NCI-H345 treated with DMSO at 0.1 percent for 48 hours (cell line): ENCODE data around the gene TMEM37.
A peak's percentile ranks its signal among the peaks of the same experiment; 100 is the strongest.

Experiments used
- DNase-seq: peaks from one replicate; lab custom pipeline; 2025; ENCODE audit not compliant: unreplicated experiment; lab: John Stamatoyannopoulos, UW

TMEM37 gene

GRCh38 chr2:119476301-119477112 lies 44.9 kb downstream of the TMEM37 start:
- DNase-seq = peak; percentile 49

DNA sequence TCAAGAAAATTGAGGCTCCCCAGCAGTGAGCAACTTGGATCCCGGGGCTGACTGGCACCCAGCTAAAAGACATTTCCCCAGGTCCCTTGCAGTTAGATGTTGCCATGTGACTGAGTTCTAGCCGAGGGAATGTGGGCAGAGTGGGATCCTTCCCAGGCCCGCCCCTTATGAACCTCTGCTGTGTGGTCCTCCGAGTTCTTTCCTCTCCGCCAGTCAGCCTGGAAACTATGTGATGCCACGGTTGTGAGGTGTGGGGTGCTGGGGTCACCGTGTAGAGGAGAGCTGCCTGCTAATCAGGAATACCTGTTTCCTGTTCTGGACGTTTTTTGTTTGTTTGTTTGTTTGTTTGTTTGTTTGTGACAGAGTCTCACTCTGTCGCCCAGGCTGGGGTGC lies 45.5 kb downstream of the TMEM37 start:
- DNase-seq = no peak

DNA sequence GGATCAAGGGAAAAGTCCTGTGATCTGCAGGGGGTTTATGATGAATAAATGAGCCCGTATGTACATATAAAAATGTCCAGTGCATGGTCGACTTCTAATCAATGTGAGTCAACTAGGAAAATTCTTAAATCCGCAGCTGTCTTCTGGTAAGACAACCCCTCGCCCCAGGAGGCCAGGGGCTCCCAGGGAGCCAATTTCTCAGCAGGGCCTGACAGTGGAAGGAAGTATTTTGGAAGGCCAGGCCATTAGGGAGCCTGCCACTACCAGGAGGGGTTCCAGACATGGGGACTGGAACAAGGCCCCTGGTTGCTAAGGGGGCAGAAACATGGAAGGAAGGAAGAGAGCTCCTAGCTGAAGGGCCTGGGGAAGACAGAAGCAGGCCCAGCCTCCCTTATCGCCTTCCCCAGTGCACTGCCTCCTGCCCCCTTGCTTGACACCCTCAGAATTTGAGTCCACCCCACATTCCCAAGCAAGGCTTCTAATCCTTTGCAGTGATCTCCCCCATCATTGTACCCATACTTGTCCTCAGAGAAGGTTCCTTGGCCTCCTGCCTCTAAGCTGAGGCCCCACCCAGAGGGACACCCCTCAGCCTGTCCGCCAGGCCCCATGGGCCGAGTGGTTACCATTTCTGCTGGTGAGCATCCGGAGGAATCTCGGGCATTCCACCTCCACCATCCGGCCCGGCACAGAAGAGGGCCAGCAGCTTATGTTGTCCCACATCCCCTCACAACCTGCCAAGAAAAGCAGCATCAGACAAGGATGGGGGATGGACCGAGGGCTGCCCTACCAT lies 46.7 kb downstream of the TMEM37 start:
- DNase-seq = no peak

DNA sequence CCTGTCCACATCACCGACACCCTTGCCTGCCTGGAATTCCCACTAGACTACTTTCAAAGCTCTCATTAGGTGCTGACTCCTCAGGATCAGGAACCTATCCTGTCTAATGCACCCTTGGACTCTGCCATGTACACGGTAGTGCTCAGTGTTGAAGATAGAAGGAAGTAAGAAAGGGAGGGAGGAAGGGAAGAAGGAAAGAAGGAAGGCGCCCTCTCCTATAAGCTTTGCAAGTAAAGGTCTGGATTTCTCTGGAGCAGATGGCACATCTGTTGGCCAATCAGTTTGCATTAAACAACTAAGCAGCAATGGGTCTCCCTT lies 47.3 kb downstream of the TMEM37 start:
- DNase-seq = no peak

GRCh38 chr2:119480184-119480583 lies 48.5 kb downstream of the TMEM37 start:
- DNase-seq = no peak

- DNase-seq = no peak
Observed at GRCh38 chr2:119480718-119481142, 49.1 kb downstream of the TMEM37 start.

- no peak for DNase-seq
Observed at GRCh38 chr2:119481501-119482455, 50.1 kb downstream of the TMEM37 start.

GRCh38 chr2:119482481-119483394 lies 51.1 kb downstream of the TMEM37 start:
- DNase-seq = no peak

GRCh38 chr2:119483395-119483753 lies 51.7 kb downstream of the TMEM37 start:
- DNase-seq = no peak

- DNase-seq = no peak
Observed at GRCh38 chr2:119483896-119484718, 52.5 kb downstream of the TMEM37 start.

DNA sequence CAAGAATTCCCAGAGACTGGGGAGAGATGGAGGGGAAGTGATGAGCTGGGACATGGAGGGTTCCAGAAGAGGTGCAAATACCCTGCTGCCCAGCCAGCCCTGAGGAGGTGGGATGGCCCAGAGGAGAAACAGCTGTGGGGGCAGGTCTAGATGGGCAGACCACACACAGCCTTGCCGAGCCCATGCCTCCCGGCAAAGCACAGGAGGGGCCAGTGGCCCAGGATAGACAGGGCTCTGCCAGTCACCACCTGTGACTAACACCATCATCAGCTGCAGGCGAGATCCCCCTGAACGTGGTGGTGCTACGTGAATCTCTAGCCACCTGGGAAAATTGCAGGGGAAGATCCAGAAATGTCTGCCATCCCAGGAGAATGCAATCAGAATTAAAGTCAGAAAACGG lies 53.2 kb downstream of the TMEM37 start:
- DNase-seq = no peak

- no peak for DNase-seq
Observed at GRCh38 chr2:119485336-119486110, 53.9 kb downstream of the TMEM37 start.

GRCh38 chr2:119486196-119486827 lies 54.7 kb downstream of the TMEM37 start:
- no peak for DNase-seq

GRCh38 chr2:119486886-119487285 lies 55.2 kb downstream of the TMEM37 start:
- no peak for DNase-seq

GRCh38 chr2:119487434-119488244 lies 56.0 kb downstream of the TMEM37 start:
- DNase-seq = no peak
